Measurements from ENCODE around the gene ADAP1. TPM values are rescaled to one million over a fixed set of nuclear protein-coding genes. Genes with fewer than 3 reads are reported as not detected.

ADAP1 gene
- total RNA-seq, 2 donors from 2014 or later: 19.7 to 19.8 TPM

DNA sequence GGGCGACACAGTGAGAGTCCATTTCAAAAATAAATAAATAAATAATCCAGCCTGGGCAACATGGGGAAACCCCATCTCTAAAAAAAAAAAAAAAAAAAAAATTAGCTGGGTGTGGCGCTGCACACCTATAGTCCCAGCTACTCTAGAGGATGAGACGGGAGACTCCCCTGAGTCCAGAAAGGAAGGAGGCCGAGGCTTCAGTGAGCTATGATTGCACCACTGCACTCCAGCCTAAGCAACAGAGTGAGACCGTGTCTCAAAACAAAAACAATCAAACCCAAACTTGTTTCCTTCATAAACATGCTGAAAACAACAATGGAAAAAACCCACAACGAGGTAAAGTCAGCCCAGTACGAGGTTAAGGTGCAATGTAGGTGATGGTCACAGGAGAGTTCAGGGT lies 19.7 kb upstream of the ADAP1 start:
- H3K4me1 ChIP-seq: peaks cover 62% of the 10 kb centered on the region

DNA sequence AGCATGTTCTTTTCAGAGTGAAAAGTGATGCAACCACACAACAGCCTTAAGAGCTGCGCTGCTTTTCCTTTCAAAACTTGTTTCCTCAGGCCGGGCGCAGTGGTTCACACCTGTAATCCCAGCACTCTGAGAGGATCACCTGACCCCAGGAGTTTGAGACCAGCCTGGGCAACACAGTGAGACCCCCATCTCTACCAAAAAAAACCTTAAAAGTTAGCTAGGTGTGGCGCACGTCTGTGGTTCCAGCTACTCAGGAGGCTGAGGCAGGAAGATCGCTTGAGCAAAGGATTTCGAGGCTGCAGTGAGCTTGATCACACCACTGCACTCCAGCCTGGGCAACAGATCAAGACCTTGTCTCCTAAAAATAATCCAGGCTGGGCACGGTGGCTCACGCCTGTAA lies 18.8 kb upstream of the ADAP1 start:
- peak overlapping the region in 3 of 4 donors; percentile 7 to 51 (median 18) for H3K27ac ChIP-seq
- TF ChIP-seq POLR2A (IDR thresholded peaks at IDR 0.05): no peak
- TF ChIP-seq, protein P1, sequence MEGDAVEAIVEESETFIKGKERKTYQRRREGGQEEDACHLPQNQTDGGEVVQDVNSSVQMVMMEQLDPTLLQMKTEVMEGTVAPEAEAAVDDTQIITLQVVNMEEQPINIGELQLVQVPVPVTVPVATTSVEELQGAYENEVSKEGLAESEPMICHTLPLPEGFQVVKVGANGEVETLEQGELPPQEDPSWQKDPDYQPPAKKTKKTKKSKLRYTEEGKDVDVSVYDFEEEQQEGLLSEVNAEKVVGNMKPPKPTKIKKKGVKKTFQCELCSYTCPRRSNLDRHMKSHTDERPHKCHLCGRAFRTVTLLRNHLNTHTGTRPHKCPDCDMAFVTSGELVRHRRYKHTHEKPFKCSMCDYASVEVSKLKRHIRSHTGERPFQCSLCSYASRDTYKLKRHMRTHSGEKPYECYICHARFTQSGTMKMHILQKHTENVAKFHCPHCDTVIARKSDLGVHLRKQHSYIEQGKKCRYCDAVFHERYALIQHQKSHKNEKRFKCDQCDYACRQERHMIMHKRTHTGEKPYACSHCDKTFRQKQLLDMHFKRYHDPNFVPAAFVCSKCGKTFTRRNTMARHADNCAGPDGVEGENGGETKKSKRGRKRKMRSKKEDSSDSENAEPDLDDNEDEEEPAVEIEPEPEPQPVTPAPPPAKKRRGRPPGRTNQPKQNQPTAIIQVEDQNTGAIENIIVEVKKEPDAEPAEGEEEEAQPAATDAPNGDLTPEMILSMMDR (IDR thresholded peaks at IDR 0.05): no peak
- ATAC-seq: no peak
- DNase-seq: no peak
- peaks cover 54% of the 10 kb centered on the region for H3K4me1 ChIP-seq
- intact Hi-C loops (cut with DNase I): no loop called here
- H3K9me3 ChIP-seq: no peaks in the 10 kb centered on the region
- no peak overlapping the region for H3K4me3 ChIP-seq
- no peaks in the 10 kb centered on the region for H3K27me3 ChIP-seq
- H3K36me3 ChIP-seq (replicated peaks in 1 of 2; ENCODE audit: insufficient read depth in 1 of 2, low read depth in 2 of 2): peaks cover 2 to 4% of the 10 kb centered on the region in 2 donors
- 58 to 78% methylated on average over 9 of the region's 9 CpGs for WGBS, 2 donors

More for the DNA sequence above, 19.7 kb upstream of the ADAP1 start:
- H3K4me3 ChIP-seq: peak overlapping the region in 1 of 2 donors; percentile 98
- H3K27me3 ChIP-seq: no peaks in the 10 kb centered on the region
- H3K36me3 ChIP-seq (replicated peaks in 1 of 2; ENCODE audit: insufficient read depth in 1 of 2, low read depth in 2 of 2): no peaks in the 10 kb centered on the region
- intact Hi-C loops (cut with DNase I): no loop called here
- DNase-seq (no peak), ATAC-seq (no peak)
- WGBS, 2 donors: 19 to 24% methylated on average over 7 of the region's 7 CpGs
- peak overlapping the region in 2 of 4 donors; percentile 99 for H3K27ac ChIP-seq
- TF ChIP-seq, protein P1 (IDR thresholded peaks at IDR 0.05): no peak
- no peak for TF ChIP-seq POLR2A (IDR thresholded peaks at IDR 0.05)
- H3K9me3 ChIP-seq: no peaks in the 10 kb centered on the region

DNA sequence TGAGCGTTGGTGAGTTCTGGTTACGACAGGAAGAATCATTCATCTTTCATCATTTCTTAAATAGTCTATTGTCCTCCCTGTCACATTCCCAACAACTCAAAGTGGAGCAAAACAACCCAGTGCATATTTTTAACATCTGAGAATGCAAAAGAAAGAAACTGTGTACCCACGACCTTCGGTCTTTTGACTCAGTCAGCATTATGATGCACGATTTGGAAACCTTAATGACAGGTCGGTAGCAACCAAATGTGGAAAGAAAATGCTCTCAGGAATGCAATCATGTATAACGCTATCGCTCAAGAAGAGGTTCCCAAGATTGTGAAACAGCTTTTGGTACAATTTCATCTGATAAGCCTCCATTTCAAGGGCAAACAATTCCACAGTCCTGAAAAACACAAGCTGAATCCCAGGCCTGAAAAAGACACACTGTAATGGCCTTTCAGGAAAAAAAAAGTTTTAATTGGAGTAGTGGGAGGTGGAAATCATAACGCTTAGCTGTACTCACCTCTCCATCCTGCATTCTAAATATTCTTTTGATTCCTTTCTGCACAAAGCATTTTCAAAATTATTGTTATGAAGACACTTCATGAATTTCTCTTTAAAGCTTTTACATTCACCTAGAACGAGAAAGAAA lies 18.3 kb upstream of the ADAP1 start:
- DNase-seq: no peak
- peaks cover 49% of the 10 kb centered on the region for H3K4me1 ChIP-seq
- peaks cover 4 to 7% of the 10 kb centered on the region in 2 donors for H3K36me3 ChIP-seq (replicated peaks in 1 of 2; ENCODE audit: insufficient read depth in 1 of 2, low read depth in 2 of 2)
- no peaks in the 10 kb centered on the region for H3K27me3 ChIP-seq
- peak overlapping the region in 3 of 4 donors; percentile 7 to 51 (median 18) for H3K27ac ChIP-seq
- H3K4me3 ChIP-seq: no peak overlapping the region
- TF ChIP-seq, protein P1 (IDR thresholded peaks at IDR 0.05): no peak
- no peak for TF ChIP-seq POLR2A (IDR thresholded peaks at IDR 0.05)
- 30 to 33% methylated on average over 10 of the region's 10 CpGs for WGBS, 2 donors
- H3K9me3 ChIP-seq: no peaks in the 10 kb centered on the region
- no peak for ATAC-seq
- intact Hi-C loops (cut with DNase I): no loop called here

DNA sequence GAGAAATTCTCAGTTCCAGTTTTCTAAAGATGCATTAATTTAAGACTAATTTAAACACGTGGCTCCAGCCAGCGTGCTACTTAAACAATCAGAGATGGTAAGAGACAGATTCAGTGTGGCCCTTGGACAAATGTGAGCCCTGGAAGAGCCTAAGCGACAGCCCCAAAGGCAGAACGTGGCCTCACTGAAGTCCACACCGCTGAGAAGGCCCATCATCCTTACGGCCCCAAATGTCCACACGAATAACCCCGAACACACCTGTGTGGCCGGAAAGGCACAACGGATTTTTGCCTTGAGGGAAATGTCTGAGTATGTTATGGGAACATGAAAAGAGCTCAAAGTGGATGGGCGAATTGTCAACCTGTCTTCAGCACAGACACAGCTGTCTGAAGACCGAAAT lies 17.6 kb upstream of the ADAP1 start:
- DNase-seq (no peak), ATAC-seq (no peak)
- WGBS, 2 donors: 85 to 90% methylated on average over 12 of the region's 12 CpGs
- TF ChIP-seq POLR2A (IDR thresholded peaks at IDR 0.05): no peak
- TF ChIP-seq, protein P1 (IDR thresholded peaks at IDR 0.05): no peak
- Histone ChIP-seq H3K27me3 (no peaks in the 10 kb centered on the region), H3K27ac (peak overlapping the region in 2 of 4 donors; percentile 18 to 51), H3K36me3 (replicated peaks in 1 of 2; ENCODE audit: insufficient read depth in 1 of 2, low read depth in 2 of 2) (peaks cover 6 to 14% of the 10 kb centered on the region in 2 donors), H3K4me3 (no peak overlapping the region), H3K4me1 (peaks cover 42% of the 10 kb centered on the region), H3K9me3 (no peaks in the 10 kb centered on the region)
- intact Hi-C loops (cut with DNase I): no loop called here

DNA sequence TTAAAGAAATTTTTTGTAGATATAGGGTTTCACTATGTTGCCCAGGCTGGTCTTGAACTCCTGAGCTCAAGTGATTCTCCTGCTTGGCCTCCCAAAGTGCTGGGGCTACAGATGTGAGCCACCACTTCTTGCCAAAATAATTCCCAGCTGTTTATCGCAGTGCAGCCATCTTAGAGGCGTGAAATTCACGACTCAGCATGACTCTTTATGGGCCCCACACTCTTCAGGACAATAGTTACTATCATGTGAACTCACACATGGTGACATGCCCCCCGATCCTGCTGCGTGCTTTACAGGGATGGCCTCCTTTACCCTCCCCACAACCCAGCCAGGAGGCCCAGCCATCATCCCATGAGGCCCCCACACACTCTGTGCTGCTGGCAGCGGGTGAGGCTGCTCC lies 16.3 kb upstream of the ADAP1 start:
- DNase-seq (no peak), ATAC-seq (no peak)
- intact Hi-C loops (cut with DNase I): no loop called here
- Histone ChIP-seq H3K4me1 (peaks cover 28% of the 10 kb centered on the region), H3K27ac (no peak overlapping the region), H3K9me3 (no peaks in the 10 kb centered on the region), H3K27me3 (no peaks in the 10 kb centered on the region), H3K36me3 (replicated peaks in 1 of 2; ENCODE audit: insufficient read depth in 1 of 2, low read depth in 2 of 2) (peaks cover 6 to 15% of the 10 kb centered on the region in 2 donors), H3K4me3 (no peak overlapping the region)
- TF ChIP-seq, protein P1 (IDR thresholded peaks at IDR 0.05): no peak
- no peak for TF ChIP-seq POLR2A (IDR thresholded peaks at IDR 0.05)
- WGBS, 2 donors: 86 to 88% methylated on average over 5 to 6 of the region's 6 CpGs
